Measurements from ENCODE around the gene VGLL1. TPM values are rescaled to one million over a fixed set of nuclear protein-coding genes. Genes with fewer than 3 reads are reported as not detected.

Gene VGLL1
- total and polyA plus RNA-seq, 10 donors = not detected

DNA sequence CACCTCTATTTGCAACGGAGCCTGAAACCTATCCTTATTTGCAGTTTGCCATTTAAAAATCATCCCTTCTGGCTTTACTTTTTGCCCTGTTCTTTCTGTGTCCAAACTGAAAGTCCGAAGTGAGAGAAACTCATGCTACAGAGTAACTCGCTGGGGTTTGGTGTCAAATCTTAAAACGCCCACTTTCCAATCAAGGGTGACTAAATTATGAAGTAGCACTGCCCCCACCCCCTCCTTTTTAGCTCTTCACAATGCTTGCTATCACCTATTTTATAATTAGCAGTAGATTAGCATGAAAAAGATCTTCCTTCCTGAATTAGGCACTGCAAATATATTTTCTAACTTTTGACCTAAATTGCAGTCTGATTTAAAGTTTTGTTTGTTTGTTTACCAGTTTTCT lies 52.5 kb downstream of the VGLL1 start:
- no peak for DNase-seq
- H3K27ac ChIP-seq = no peak overlapping the region
- H3K9me3 ChIP-seq = no peaks in the 10 kb centered on the region
- intact Hi-C loops (cut with DNase I; ENCODE audit: low total_unique reads) = no loop called here
- H3K27me3 ChIP-seq (replicated peaks in 1 of 7) = no peaks in the 10 kb centered on the region
- no peak overlapping the region for H3K4me3 ChIP-seq
- peaks cover 0 to 25% (median 0%) of the 10 kb centered on the region in 6 donors for H3K4me1 ChIP-seq
- TF ChIP-seq POLR2AphosphoS5 (IDR thresholded peaks at IDR 0.05) (no peak), POLR2A (IDR thresholded peaks at IDR 0.05) (no peak)
- TF ChIP-seq, protein P1, sequence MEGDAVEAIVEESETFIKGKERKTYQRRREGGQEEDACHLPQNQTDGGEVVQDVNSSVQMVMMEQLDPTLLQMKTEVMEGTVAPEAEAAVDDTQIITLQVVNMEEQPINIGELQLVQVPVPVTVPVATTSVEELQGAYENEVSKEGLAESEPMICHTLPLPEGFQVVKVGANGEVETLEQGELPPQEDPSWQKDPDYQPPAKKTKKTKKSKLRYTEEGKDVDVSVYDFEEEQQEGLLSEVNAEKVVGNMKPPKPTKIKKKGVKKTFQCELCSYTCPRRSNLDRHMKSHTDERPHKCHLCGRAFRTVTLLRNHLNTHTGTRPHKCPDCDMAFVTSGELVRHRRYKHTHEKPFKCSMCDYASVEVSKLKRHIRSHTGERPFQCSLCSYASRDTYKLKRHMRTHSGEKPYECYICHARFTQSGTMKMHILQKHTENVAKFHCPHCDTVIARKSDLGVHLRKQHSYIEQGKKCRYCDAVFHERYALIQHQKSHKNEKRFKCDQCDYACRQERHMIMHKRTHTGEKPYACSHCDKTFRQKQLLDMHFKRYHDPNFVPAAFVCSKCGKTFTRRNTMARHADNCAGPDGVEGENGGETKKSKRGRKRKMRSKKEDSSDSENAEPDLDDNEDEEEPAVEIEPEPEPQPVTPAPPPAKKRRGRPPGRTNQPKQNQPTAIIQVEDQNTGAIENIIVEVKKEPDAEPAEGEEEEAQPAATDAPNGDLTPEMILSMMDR (IDR thresholded peaks at IDR 0.05 in 8 of 11, conservative IDR thresholded peaks at IDR 0.05 in 3 of 11) = no peak
- H3K36me3 ChIP-seq = no peaks in the 10 kb centered on the region
- WGBS, 5 donors = 50 to 74% (median 68%) methylated on average over 4 of the region's 4 CpGs

DNA sequence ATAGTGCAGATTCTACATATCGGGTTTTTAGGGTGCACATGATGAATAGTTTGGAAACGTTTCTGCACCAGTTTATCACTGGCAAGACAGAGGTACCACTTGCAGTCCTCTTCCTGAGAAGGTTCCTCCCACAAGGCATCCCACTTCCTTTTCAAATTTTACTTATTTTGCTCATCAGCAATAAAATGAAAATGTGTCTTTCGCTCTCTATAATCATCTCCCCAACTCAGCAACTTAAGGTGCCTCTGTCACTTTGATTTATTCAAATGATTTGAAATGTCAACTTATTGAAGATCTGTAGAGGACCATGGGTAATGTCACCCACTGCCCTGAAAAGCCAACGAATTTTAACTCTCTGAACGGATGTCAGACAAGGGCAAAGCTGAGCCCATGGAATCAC lies 53.2 kb downstream of the VGLL1 start:
- no peaks in the 10 kb centered on the region for H3K36me3 ChIP-seq
- H3K9me3 ChIP-seq = no peaks in the 10 kb centered on the region
- H3K4me1 ChIP-seq = peaks cover 0 to 25% (median 0%) of the 10 kb centered on the region in 6 donors
- 27 to 44% (median 38%) methylated on average over 5 of the region's 5 CpGs for WGBS, 5 donors
- no peak for DNase-seq
- H3K4me3 ChIP-seq = no peak overlapping the region
- H3K27me3 ChIP-seq (replicated peaks in 1 of 7) = no peaks in the 10 kb centered on the region
- intact Hi-C loops (cut with DNase I; ENCODE audit: low total_unique reads) = no loop called here
- peak overlapping the region in 4 of 8 donors; percentile 7 to 65 (median 53) for H3K27ac ChIP-seq
- no peak for TF ChIP-seq POLR2A (IDR thresholded peaks at IDR 0.05)
- TF ChIP-seq, protein P1 (IDR thresholded peaks at IDR 0.05 in 8 of 11, conservative IDR thresholded peaks at IDR 0.05 in 3 of 11) = no peak
- no peak for TF ChIP-seq POLR2AphosphoS5 (IDR thresholded peaks at IDR 0.05)

DNA sequence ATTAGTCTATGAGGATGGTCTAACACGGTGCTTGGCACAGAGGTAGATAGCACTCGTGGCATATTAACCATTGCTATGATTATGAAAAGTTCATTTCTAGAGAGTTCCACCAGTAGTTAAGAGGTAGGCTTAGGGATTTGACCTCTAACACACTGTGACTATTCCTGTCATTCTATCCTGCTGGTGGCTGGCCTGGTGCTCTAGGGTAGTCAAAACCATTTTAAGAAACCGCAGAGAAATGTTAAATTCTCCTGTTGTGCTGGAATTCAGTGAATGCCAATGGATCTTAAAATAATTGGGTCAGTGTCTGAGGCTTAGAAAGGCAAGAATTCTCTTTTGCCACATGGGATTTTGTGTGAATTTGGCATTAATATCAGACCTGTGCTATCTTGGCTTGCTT lies 53.9 kb downstream of the VGLL1 start:
- Histone ChIP-seq H3K27ac (peak overlapping the region in 5 of 8 donors; percentile 7 to 65 (median 50)), H3K4me3 (no peak overlapping the region), H3K27me3 (replicated peaks in 1 of 7) (no peaks in the 10 kb centered on the region), H3K4me1 (peaks cover 0 to 25% (median 0%) of the 10 kb centered on the region in 6 donors), H3K36me3 (no peaks in the 10 kb centered on the region), H3K9me3 (no peaks in the 10 kb centered on the region)
- TF ChIP-seq POLR2AphosphoS5 (IDR thresholded peaks at IDR 0.05) (no peak), POLR2A (IDR thresholded peaks at IDR 0.05) (no peak)
- TF ChIP-seq, protein P1 (IDR thresholded peaks at IDR 0.05 in 8 of 11, conservative IDR thresholded peaks at IDR 0.05 in 3 of 11) = no peak
- DNase-seq = no peak
- intact Hi-C loops (cut with DNase I; ENCODE audit: low total_unique reads) = no loop called here
- 48 to 85% (median 82%) methylated on average over 3 of the region's 3 CpGs for WGBS, 5 donors

DNA sequence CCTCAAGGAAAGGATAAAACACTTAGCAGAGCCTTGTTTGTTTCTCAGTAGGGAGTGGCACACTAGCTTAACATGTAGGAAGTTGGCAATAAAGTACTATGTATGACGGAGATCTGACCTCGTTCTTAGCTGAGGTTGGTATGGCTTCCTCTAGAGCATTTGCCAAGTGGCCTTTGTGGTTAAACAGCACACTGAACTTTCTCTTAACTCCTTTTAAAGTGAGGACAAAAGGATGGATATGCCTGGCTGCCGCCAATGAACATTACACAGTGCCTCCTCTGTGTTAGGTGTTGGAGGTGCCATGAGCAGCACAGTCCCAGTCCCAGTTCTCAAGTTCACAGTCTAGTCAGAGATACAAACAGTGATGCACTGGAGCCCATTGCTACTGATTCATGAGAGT lies 54.4 kb downstream of the VGLL1 start:
- Histone ChIP-seq H3K4me3 (no peak overlapping the region), H3K36me3 (no peaks in the 10 kb centered on the region), H3K27ac (peak overlapping the region in 5 of 8 donors; percentile 2 to 65 (median 50)), H3K4me1 (peaks cover 0 to 25% (median 0%) of the 10 kb centered on the region in 6 donors), H3K27me3 (replicated peaks in 1 of 7) (no peaks in the 10 kb centered on the region), H3K9me3 (no peaks in the 10 kb centered on the region)
- 4 to 38% (median 7%) methylated on average over 2 to 3 of the region's 3 CpGs for WGBS, 5 donors
- TF ChIP-seq POLR2AphosphoS5 (IDR thresholded peaks at IDR 0.05) = no peak
- TF ChIP-seq, protein P1 (IDR thresholded peaks at IDR 0.05 in 8 of 11, conservative IDR thresholded peaks at IDR 0.05 in 3 of 11) = no peak
- no peak for TF ChIP-seq POLR2A (IDR thresholded peaks at IDR 0.05)
- intact Hi-C loops (cut with DNase I; ENCODE audit: low total_unique reads) = no loop called here
- DNase-seq = no peak

Measured in spleen (tissue), 11 donors.